HCT116 (cell line): ENCODE measurements around the gene TMCO6. TPM values are rescaled to one million over a fixed set of nuclear protein-coding genes. Genes with fewer than 3 reads are reported as not detected.
"Not testable (repeated sequence)": the region's sequence is repeated elsewhere in the genome, so short reads cannot be mapped to it uniquely, and the experiment has no call there.

Source experiments
- ATAC-seq: fragments of 200-7000 bp; cut with Tn5 transposase; 2 replicates; pipeline ENCODE4 v1.9.1; 2020; ENCODE audit warnings: mild to moderate bottlenecking, moderate library complexity
- BruUV-seq: library from RNA; stranded (reverse); fragments of 400-500 nt; replicated peaks from 2 replicates; lab custom pipeline; 2021; lab: Mats Ljungman, UMichigan
- CTCF ChIA-PET: fragments of 300-600 bp; sonication (Branson Sonifier 250); formaldehyde crosslinking; loops from one replicate; lab custom pipeline; 2021; ENCODE audit warnings: antibody characterized with exemption; lab: Charles Lee
- POLR2A ChIA-PET: fragments of 300-600, 350-600 bp; sonication (Branson Sonifier 250); formaldehyde crosslinking; loops from one replicate; lab custom pipeline; 2021; ENCODE audit warnings: antibody characterized with exemption; lab: Charles Lee
- RAD21 ChIA-PET, 2 experiments: fragments of 300-600 bp; sonication (Branson Sonifier 250); formaldehyde crosslinking; loops; one replicate each; lab custom pipeline; 2023; ENCODE audit warnings: low total read pairs in 2 of 2; ENCODE audit not compliant: uncharacterized antibody in 2 of 2, unreplicated experiment in 2 of 2, low non-redundant PET in 1 of 2; lab: Charles Lee
- DNase-seq: peaks from one replicate; pipeline ENCODE4 v3.0.0-alpha.2; 2010; ENCODE audit warnings: low read depth, low spot score
- H2AFZ ChIP-seq: fragments of 200-600 bp; shearing (Covaris generic), sonication (generic); 2 replicates; pipeline ENCODE4 v1.6.1; 2017; ENCODE audit warnings: low read depth, mixed run types, mixed read lengths, antibody characterized with exemption, low read length; ENCODE audit not compliant: poor library complexity, severe bottlenecking
- H3K27ac ChIP-seq: 2 replicates; pipeline ENCODE4 v1.5.1; 2012; ENCODE audit warnings: low read depth, low read length
- H3K27me3 ChIP-seq: fragments of 200-600 bp; sonication (generic); 2 replicates; pipeline ENCODE4 v1.6.1; 2016; ENCODE audit warnings: mixed run types, low read length, mixed read lengths; ENCODE audit not compliant: insufficient read depth
- H3K36me3 ChIP-seq, 2 experiments: fragments of 200-500 bp in 1 of 2; fragments of 200-600 bp in 1 of 2; sonication (Bioruptor generic) in 1 of 2; sonication (generic) in 1 of 2; 2 replicates each; pipeline versions ENCODE4 v1.5.1 to v1.6.1; 2014 to 2016; ENCODE audit warnings: low read length in 2 of 2, inconsistent platforms in 1 of 2, mixed read lengths in 1 of 2, mixed run types in 1 of 2; ENCODE audit not compliant: insufficient read depth in 2 of 2, control insufficient read depth in 1 of 2
- H3K4me1 ChIP-seq, 2 experiments: fragments of 200-600 bp in 1 of 2; sonication (generic) in 1 of 2; 2 replicates each; pipeline versions ENCODE4 v1.5.1 to v1.6.1; 2012 to 2017; ENCODE audit warnings: low read length in 2 of 2, inconsistent platforms in 1 of 2, mild to moderate bottlenecking in 1 of 2, mixed read lengths in 1 of 2, mixed run types in 1 of 2, moderate library complexity in 1 of 2; ENCODE audit not compliant: insufficient read depth in 2 of 2, control insufficient read depth in 1 of 2
- H3K4me2 ChIP-seq: fragments of 200-600 bp; sonication (generic); 2 replicates; pipeline ENCODE4 v1.6.1; 2017; ENCODE audit warnings: mixed run types, low read length, mixed read lengths
- H3K4me3 ChIP-seq, 2 experiments: fragments of 200-600 bp in 1 of 2; sonication (generic) in 1 of 2; replicated peaks in 1 of 2; 2 replicates each; pipeline ENCODE4 v1.5.1; 2011 to 2016; ENCODE audit warnings: low read length in 2 of 2, control low read depth in 1 of 2, low read depth in 1 of 2, mild to moderate bottlenecking in 1 of 2, mixed read lengths in 1 of 2, mixed run types in 1 of 2
- H3K79me2 ChIP-seq: fragments of 200-600 bp; sonication (generic); 2 replicates; pipeline ENCODE4 v1.6.1; 2017; ENCODE audit warnings: mild to moderate bottlenecking, mixed run types, low read length, moderate library complexity, mixed read lengths; ENCODE audit not compliant: insufficient read depth
- H3K9ac ChIP-seq: fragments of 200-600 bp; sonication (generic); 2 replicates; pipeline ENCODE4 v1.6.1; 2016; ENCODE audit warnings: low read length, mixed read lengths
- H3K9me2 ChIP-seq: fragments of 200-600 bp; sonication (generic), shearing (Covaris generic); 2 replicates; pipeline ENCODE4 v1.6.1; 2017; ENCODE audit warnings: mixed run types, mild to moderate bottlenecking, moderate library complexity; ENCODE audit not compliant: insufficient read depth
- H3K9me3 ChIP-seq, 2 experiments: fragments of 200-500 bp in 1 of 2; fragments of 200-600 bp in 1 of 2; sonication (Bioruptor generic) in 1 of 2; sonication (generic) in 1 of 2; 2 replicates each; pipeline ENCODE4 v1.6.1; 2014 to 2017; ENCODE audit warnings: low read length in 2 of 2, mixed read lengths in 2 of 2, inconsistent platforms in 1 of 2, low read depth in 1 of 2, mild to moderate bottlenecking in 1 of 2, mixed run types in 1 of 2, moderate library complexity in 1 of 2; ENCODE audit not compliant: control insufficient read depth in 1 of 2, insufficient read depth in 1 of 2
- H4K20me1 ChIP-seq: fragments of 200-600 bp; sonication (generic), shearing (Covaris generic); 2 replicates; pipeline ENCODE4 v1.6.1; 2017; ENCODE audit warnings: mixed run types, mild to moderate bottlenecking, moderate library complexity; ENCODE audit not compliant: insufficient read depth
- CEBPB ChIP-seq: IDR thresholded peaks from 2 replicates; pipeline ENCODE4 v1.6.1; 2012; ENCODE audit warnings: low read depth
- EGR1 ChIP-seq: IDR thresholded peaks from 2 replicates; pipeline ENCODE4 v1.6.1; 2012; ENCODE audit warnings: low read depth
- ELF1 ChIP-seq: IDR thresholded peaks from 2 replicates; pipeline ENCODE4 v1.6.1; 2012; ENCODE audit warnings: low read depth, borderline replicate concordance
- JUND ChIP-seq: IDR thresholded peaks from 2 replicates; pipeline ENCODE4 v1.6.1; 2012
- RAD21 ChIP-seq: IDR thresholded peaks from 2 replicates; pipeline ENCODE4 v1.6.1; 2012; ENCODE audit warnings: low read depth, mild to moderate bottlenecking
- SIN3A ChIP-seq: IDR thresholded peaks from 2 replicates; pipeline ENCODE4 v1.6.1; 2012; ENCODE audit warnings: low read depth
- TCF7L2 ChIP-seq: IDR thresholded peaks from 2 replicates; pipeline ENCODE4 v1.7.0; 2011; ENCODE audit warnings: borderline replicate concordance, inconsistent platforms; ENCODE audit not compliant: insufficient read depth, insufficient read length; ENCODE audit errors: extremely low read depth
- YY1 ChIP-seq: IDR thresholded peaks from 2 replicates; pipeline ENCODE4 v1.6.1; 2011; ENCODE audit warnings: low read length, low read depth, moderate library complexity, mild to moderate bottlenecking; ENCODE audit not compliant: insufficient replicate concordance; ENCODE audit errors: extremely low read depth
- ZBTB33 ChIP-seq: IDR thresholded peaks from 2 replicates; pipeline ENCODE4 v1.6.1; 2011; ENCODE audit warnings: mild to moderate bottlenecking, low read length, moderate library complexity; ENCODE audit not compliant: insufficient replicate concordance; ENCODE audit errors: extremely low read depth
- ZFX ChIP-seq: fragments of 450-650 bp; IDR thresholded peaks from 2 replicates; pipeline ENCODE4 v1.6.1; 2017
- ZNF274 ChIP-seq: fragments of 200-500 bp; sonication (Bioruptor generic); IDR thresholded peaks from 2 replicates; pipeline ENCODE4 v1.6.1; 2014; ENCODE audit warnings: mild to moderate bottlenecking, low read depth, low read length, inconsistent platforms
- intact Hi-C: fragments of 100-400 bp; cut with micrococcal nuclease; formaldehyde crosslinking; loops from 2 replicates; pipeline ENCODE4 v1.10.0; 2022
- total RNA-seq: library from RNA; stranded (reverse); gene quantifications from one replicate; pipeline ENCODE4 v1.2.1, GENCODE V29; 2021; ENCODE audit not compliant: unreplicated experiment
- TF ChIP-seq, protein P1 (sequence below): IDR thresholded peaks from 2 replicates; pipeline ENCODE4 v1.6.1; 2012

Gene TMCO6
- total RNA-seq, 1 experiment from 2014 or later = 28.0 TPM

DNA sequence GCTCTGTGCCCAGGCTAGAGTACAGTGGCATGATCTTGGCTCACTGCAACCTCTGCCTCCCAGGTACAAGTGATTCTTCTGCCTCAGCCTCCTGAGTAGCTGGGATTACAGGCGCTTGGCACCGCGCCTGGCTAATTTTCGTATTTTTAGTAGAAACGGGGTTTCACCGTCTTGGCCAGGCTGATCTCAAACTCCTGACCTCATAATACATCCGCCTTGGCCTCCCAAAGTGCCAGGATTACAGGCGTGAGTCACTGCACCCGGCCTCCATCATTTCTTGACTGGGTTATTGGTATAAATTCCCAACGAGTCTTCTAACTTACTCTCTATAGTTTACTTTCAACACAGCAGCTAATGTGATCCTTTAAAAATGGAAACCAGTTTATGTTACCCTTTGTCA is 14.4 kb upstream of the TMCO6 start:
- POLR2A ChIA-PET, H3K4me3 ChIP-seq, CTCF ChIA-PET, H3K27ac ChIP-seq, DNase-seq, H3K27me3 ChIP-seq, RAD21 ChIA-PET, H3K9ac ChIP-seq, ATAC-seq, intact Hi-C loops, H4K20me1 ChIP-seq, H3K79me2 ChIP-seq, BruUV-seq, H3K9me3 ChIP-seq, H3K9me2 ChIP-seq, H3K36me3 ChIP-seq: not testable (repeated sequence)
- Histone ChIP-seq H2AFZ (peak overlapping the region; percentile 56), H3K4me1 (peaks cover 0 to 14% of the 10 kb centered on the region in 2 experiments; a peak in 2 of 4 replicates), H3K4me2 (peak overlapping the region; percentile 28; the same call in 1 of the 2 replicates)

GRCh38 chr5:140627972-140628371 is 11.3 kb upstream of the TMCO6 start:
- H4K20me1 ChIP-seq = no peaks in the 10 kb centered on the region
- H3K27me3 ChIP-seq = no peaks in the 10 kb centered on the region
- TF ChIP-seq ZFX (no peak), RAD21 (no peak), EGR1 (no peak), SIN3A (no peak), YY1 (no peak), TCF7L2 (no peak), CEBPB (no peak), JUND (no peak), ZBTB33 (no peak), ZNF274 (no peak), ELF1 (no peak)
- TF ChIP-seq, protein P1, sequence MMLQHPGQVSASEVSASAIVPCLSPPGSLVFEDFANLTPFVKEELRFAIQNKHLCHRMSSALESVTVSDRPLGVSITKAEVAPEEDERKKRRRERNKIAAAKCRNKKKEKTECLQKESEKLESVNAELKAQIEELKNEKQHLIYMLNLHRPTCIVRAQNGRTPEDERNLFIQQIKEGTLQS = no peak
- TF ChIP-seq, all 23 proteins: peak for 0
- CTCF ChIA-PET = no interaction called here
- ATAC-seq = no peak
- POLR2A ChIA-PET = no interaction called here
- H3K36me3 ChIP-seq = no peaks in the 10 kb centered on the region
- intact Hi-C loops = no loop called here
- DNase-seq = no peak
- RAD21 ChIA-PET = no interaction called here
- H3K27ac ChIP-seq = no peak overlapping the region
- no peaks in the 10 kb centered on the region for H3K79me2 ChIP-seq
- no peaks in the 10 kb centered on the region for H3K9me2 ChIP-seq
- no peaks in the 10 kb centered on the region for H3K9me3 ChIP-seq
- no peak overlapping the region for H3K9ac ChIP-seq
- H2AFZ ChIP-seq = no peak overlapping the region
- peaks cover 0 to 14% of the 10 kb centered on the region in 2 experiments; a peak in 2 of 4 replicates for H3K4me1 ChIP-seq
- BruUV-seq = no TSS peak
- H3K4me3 ChIP-seq = no peak overlapping the region
- no peak overlapping the region for H3K4me2 ChIP-seq
